ENCODE measurements around the gene CAB39.
A peak's percentile ranks its signal among the peaks of the same experiment; 100 is the strongest.
"Not testable (repeated sequence)": the region's sequence is repeated elsewhere in the genome, so short reads cannot be mapped to it uniquely, and the experiment has no call there.

CAB39 gene

GRCh38 chr2:230684270-230685168 lies 28.1 kb upstream of the CAB39 start:
- DNase-seq (ENCODE audit: low read depth in 2 of 2) = no peak

DNA sequence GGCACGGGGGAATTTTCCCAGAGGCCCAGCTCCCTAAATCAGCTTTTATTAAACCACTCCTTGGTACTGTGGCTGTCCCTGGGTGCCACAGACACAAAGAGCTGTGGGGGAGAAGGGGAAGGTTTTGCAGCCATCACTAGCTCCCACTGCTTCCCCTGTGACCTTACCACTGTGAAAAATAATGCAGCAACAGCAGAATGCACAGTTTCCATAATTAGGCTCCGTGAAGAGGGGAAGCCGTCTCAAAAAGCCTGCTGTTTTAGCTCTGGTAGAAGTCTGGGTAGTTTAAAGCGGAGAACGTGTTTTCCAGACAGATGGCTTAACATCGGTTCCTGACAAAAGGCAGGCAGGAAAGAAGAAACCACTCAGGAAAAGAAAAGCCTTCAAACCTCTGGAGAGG lies 27.5 kb upstream of the CAB39 start:
- no peak for DNase-seq (ENCODE audit: low read depth in 2 of 2)

DNA sequence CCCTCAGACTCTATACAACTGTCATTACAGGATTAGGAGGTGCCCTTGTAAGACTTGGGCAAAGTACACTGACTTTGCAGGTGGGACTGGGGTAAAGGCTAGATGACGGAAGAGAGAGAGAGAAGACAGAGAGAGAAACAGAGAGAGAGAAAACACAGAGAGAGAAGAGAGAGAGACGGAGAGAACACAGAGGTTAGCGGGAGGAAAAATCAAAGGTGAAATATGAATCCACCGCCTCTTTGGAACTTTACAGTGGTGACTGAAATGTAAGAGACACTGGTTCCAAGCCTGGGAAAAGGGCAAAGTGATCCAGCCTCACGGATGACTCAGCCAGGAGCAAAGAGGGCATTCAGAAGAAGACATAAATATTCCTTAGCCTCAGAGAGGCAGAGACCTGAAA lies 25.1 kb upstream of the CAB39 start:
- DNase-seq (ENCODE audit: low read depth in 2 of 2) = no peak

DNA sequence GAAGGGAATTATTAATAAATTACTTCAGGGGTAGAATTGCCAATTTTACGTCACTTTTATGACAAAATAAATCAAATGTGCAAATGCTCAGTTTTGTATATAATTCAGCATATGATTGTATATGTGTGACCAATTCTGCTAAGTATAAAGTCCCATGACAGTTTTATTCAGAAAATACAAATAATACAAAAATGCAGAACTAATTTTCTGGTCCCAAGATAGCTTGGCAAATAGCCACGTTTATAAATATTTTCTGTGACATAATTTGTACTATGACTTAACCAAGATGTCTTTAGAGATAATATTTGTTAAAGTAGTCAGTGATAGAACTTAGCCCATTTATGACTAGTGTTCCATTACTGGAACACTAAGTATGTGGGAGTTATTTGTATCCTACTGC lies 24.2 kb upstream of the CAB39 start:
- DNase-seq (ENCODE audit: low read depth in 2 of 2) = no peak

DNA sequence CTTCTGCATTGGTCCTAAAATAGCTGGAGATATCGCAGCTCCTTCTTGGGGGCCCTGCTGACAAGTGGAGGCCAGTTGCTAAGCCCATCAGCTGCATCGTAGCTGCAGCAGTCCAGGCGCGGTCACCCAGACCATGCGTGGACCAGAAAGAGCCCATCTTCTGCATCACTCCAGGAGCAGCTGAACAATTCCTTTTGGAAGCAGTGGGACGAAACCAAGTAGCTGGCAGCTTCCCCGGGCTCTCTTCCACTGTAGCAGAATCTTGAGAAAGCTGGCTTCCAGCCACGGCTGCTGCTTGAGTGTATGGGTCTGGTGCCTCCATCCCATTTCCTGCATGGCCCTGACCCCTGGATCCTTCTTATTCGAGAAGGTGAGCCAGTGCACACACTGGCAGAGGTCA lies 22.2 kb upstream of the CAB39 start:
- no peak for DNase-seq (ENCODE audit: low read depth in 2 of 2)

DNA sequence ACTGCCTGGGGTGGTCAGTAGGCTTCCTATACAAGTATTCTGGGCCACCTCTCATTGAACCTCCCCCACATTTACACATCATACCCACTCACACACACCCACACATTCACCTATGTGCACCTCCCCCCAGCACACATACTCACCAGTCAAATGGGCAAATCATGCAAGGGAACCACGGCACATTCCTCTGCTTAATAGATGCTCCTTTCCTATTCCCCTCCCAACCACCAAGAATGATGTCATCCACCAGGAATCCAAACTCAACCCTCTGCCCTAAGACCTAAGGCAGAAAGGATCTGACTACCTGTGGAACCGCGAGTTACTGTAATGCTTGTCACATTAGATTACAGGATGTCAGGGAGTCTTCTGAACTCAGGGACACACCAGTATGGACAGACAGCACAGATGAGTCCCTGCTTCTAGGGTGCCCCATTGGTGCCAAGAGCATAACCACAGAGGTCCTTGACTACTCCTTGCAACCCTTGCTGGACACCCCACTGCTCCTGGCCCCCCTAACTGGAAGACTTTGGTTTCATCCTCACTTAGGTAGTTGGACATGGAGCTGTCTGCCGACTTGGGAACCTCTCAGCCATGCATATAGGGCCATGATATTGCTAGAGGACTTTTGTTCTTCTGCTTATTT lies 21.5 kb upstream of the CAB39 start:
- DNase-seq (ENCODE audit: low read depth in 2 of 2) = no peak

DNA sequence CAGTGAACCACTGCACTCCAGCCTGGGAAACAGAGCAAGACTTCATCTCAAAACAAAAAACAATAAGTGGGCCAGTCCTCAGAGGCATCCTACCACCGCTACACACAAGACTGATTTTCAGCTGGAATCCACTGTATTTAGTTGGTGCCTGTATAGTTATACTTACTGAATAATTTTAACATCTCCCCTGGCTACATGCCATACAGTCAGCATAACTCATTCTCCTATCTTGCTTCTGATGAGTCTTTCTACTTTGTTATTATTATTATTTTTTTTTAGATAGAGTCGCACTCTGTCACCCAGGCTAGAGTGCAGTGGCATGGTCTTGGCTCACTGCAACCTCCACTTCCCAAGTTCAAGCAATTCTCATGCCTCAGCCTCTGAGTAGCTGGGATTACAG lies 19.9 kb upstream of the CAB39 start:
- DNase-seq (ENCODE audit: low read depth in 2 of 2) = no peak

DNA sequence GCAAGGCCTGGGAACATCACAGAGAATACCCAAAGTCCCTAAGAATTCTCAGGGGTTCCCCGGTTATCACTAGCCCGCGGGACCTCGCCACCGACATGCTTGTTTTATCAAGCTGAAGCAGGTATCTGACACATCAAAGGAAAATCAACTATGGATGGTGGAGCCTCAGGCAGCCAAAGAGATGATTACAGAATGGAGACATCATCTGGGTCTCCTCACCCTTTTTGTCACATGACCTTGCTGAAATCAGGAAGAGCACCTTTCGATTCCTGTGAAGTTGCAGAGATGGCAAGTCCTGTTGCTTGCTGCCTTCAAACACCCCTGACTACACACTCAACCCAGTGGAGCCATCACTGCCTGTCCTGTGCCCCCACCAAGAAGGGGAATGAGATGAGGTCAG lies 19.2 kb upstream of the CAB39 start:
- no peak for DNase-seq (ENCODE audit: low read depth in 2 of 2)

- DNase-seq (ENCODE audit: low read depth in 2 of 2) = no peak
Measured at GRCh38 chr2:230694241-230694640, 18.4 kb upstream of the CAB39 start.

- no peak for DNase-seq (ENCODE audit: low read depth in 2 of 2)
Measured at GRCh38 chr2:230695551-230695950, 17.1 kb upstream of the CAB39 start.

DNA sequence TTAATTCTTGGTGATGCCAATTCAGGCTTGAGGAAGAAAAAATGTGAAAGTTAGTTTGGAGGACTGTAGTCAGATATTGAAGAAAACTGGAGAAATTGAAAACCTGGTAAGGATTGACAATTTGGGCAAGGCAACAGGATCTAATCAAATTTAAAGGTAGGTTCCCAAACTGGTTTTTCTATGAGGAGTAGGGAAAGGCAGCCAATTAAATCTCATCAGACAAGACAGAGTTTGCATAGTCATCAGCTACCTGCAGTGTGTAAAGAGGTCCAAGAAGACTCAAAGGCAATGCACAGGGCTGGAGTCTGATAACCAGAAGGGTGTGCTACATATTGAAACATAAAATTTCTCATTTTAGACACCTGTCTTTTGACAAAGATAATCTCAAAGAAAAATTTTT lies 16.0 kb upstream of the CAB39 start:
- no peak for DNase-seq (ENCODE audit: low read depth in 2 of 2)

- no peak for DNase-seq (ENCODE audit: low read depth in 2 of 2)
Measured at GRCh38 chr2:230697676-230698075, 15.0 kb upstream of the CAB39 start.

DNA sequence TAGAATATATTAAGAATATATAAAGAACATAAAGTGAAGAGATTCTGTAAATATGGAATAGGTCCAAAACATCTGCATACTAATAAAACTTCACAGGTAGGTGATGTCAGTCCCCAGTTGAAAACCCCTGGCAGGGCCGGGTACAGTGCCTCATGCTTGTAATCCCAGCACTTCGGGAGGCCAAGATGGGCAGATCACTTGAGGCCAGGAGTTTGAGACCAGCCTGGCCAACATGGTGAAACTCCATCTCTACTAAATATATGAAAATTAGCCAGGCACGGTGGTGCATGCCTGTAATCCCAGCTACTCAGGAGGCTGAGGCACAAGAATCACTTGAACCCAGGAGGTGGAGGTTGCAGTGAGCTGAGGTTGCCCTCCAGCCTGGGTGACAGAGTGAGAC lies 13.9 kb upstream of the CAB39 start:
- DNase-seq (ENCODE audit: low read depth in 2 of 2) = not testable (repeated sequence)

GRCh38 chr2:230700447-230700846 lies 12.2 kb upstream of the CAB39 start:
- DNase-seq (ENCODE audit: low read depth in 2 of 2) = no peak

DNA sequence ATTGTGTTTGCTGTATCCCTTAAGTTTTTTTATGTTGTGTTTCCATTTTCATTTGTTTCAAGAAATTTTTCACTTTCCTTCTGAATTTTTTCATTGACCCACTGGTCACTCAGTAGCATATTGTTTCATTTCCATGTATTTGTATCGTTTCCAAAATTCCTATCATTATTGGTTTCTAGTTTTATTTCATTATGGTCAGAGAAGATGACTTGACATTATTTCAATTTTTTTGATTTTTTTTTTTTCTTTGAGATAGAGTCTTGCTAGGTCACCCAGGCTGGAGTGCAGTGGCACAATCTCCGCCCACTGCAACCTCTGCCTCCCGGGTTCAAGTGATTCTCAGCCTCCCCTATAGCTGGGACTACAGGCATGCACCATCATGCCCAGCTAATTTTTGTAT lies 11.3 kb upstream of the CAB39 start:
- DNase-seq (ENCODE audit: low read depth in 2 of 2) = no peak

DNA sequence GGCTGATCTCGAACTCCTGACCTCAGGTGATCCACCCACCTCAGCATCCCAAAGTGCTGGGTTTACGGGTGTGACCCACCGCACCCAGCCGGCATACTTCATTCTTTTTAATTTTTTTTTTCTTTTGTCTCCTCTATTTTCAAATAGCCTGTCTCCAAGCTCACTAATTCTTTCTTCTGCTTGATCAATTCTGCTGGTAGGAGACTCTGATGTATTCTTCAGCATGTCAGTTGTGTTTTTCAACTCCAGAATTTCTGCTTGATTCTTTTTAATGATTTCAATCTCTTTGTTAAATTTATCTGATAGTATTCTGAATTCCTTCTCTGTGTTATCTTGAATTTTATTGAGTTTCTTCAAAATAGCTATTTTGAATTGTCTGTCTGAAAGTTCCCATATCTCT lies 10.2 kb upstream of the CAB39 start:
- not testable (repeated sequence) for DNase-seq (ENCODE audit: low read depth in 2 of 2)

GRCh38 chr2:230703514-230703913 lies 9.1 kb upstream of the CAB39 start:
- DNase-seq (ENCODE audit: low read depth in 2 of 2) = no peak

DNA sequence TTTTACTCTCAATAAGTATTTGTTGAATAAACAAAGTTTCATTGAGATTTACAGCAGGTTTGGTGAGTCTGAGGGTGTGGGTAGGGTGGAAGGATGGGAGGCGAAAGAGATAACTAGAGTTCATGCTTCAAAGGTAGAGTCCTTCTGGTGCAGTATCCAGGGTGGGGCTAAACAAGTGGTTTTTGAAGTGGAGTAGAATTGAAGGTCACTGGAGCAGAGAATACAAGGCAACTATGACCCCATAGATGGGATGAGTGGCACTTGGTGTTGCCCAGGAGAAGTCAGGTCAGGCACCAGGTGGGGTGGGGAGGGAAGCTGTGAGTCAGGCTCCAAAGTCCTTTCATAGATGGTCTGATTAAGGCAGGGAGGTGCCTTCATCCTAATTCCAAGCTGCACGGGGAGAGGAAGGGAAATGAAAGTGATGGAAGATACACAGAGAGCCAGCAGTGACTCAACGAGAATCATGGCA lies 6.6 kb upstream of the CAB39 start:
- no peak for DNase-seq (ENCODE audit: low read depth in 2 of 2)

GRCh38 chr2:230706966-230707365 lies 5.7 kb upstream of the CAB39 start:
- DNase-seq (ENCODE audit: low read depth in 2 of 2) = no peak

DNA sequence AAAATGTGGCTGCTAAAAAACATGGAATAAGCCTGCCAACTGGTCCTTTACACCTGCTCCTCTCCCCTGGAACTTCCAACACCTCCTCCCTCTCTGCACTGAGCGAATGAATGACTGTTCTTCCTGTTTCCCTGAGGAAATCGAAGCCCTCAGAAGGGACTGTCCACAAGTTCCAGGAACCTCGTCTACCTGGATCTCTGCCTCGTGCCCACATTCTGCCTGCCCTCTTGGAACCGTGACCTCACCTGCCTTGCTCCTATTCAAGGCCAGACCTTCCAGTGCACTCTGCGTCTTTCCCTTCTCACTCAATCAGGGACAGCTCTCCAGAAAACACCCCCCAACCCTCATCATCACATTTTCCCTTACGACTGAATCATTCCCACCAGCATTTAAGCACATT lies 4.4 kb upstream of the CAB39 start:
- no peak for DNase-seq (ENCODE audit: low read depth in 2 of 2)

GRCh38 chr2:230711224-230711623 lies 1.4 kb upstream of the CAB39 start:
- DNase-seq (ENCODE audit: low read depth in 2 of 2) = no peak

DNA sequence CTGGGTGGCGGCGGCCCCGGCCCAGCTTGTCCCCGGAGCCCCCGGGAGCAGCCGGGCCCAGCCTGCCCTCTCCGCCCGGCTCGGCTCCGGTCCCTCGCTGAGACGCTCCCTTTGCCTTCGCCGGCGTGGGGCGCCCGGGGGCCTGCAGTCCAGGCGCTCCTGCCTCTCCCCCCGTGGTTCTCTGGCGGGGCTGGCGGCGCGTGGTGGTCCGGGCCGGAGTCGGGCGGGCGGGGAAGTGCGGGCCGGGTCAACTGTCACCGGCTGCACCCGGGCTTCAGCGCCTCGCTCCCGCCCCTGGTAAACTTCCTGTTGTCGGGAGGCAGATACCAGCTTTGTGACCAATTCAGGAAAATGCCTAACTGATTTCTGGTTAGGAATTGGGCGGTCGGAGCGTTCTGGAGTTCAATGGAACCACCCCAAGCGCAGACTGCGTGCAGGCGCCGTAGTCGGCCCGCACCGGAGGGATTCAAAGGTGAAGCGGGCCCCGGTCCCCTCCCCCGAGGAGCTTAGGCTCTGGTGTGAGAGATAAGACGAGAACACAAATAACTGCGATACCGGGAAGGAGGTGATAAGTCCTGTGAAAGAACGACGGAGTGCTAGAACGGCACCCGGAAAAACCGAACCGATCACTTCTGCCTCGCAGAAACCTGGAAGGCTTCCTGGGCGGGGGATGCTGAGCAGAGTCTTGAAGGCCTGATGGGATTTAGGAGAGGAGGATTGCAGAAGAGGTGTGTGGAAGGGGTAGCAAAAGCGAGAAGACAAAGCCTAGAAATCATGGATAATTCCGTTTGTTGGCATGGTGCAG lies 891 bp downstream of the CAB39 start:
- peak in 1 of 2 donors; percentile 28 for DNase-seq (ENCODE audit: low read depth in 2 of 2)

DNA sequence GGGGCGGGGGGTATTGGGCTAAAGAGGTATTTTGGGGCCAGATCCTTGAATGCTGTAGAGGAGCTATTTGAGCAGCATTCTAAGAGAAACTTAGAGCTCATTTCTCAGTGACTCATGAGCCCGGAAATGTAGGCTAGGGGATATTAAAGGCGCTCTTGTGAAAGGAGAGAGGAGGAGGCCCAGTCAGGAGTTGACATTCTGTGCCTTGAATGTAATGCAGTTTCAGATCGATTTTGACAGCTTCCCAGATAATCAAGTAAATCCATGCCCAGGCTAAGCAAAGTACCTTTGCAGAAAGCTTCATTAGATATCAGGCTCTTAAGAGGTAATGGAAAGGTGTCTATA lies 1.5 kb downstream of the CAB39 start:
- DNase-seq (ENCODE audit: low read depth in 2 of 2) = peak in 1 of 2 donors; percentile 17

Measured in activated CD8-positive, alpha-beta memory T cell treated with anti-CD3 and anti-CD28 coated beads for 4 hours (primary cell).